Sigmoid colon (tissue), 7 donors: ENCODE measurements around the gene BTBD19. TPM values are rescaled to one million over a fixed set of nuclear protein-coding genes. Genes with fewer than 3 reads are reported as not detected.

Experiments used
- DNase-seq: peaks from one replicate; pipeline ENCODE4 v3.0.0-alpha.2; 2019
- H3K27ac ChIP-seq, 4 donors: fragments of 200-600 bp; sonication (generic); one replicate each; pipeline ENCODE4 v1.5.1; 2016 to 2019; ENCODE audit warnings: mild to moderate bottlenecking in 1 of 4
- H3K27me3 ChIP-seq, 3 donors: fragments of 200-600 bp; sonication (generic); one replicate each; pipeline ENCODE4 v1.5.1; 2019; ENCODE audit warnings: mild to moderate bottlenecking in 1 of 3
- H3K36me3 ChIP-seq, 4 donors: fragments of 200-600 bp; sonication (generic); one replicate each; pipeline ENCODE4 v1.5.1; 2016 to 2019
- H3K4me1 ChIP-seq, 4 donors: fragments of 200-600 bp; sonication (generic); one replicate each; pipeline ENCODE4 v1.5.1; 2017 to 2019
- H3K4me3 ChIP-seq, 4 donors: fragments of 200-600 bp; sonication (generic); one replicate each; pipeline ENCODE4 v1.5.1; 2017 to 2019; ENCODE audit warnings: mild to moderate bottlenecking in 2 of 4, moderate library complexity in 1 of 4
- H3K9me3 ChIP-seq, 4 donors: fragments of 200-600 bp in 3 of 4; sonication (generic) in 3 of 4; one replicate each; pipeline versions ENCODE4 v1.5.1 to v1.6.1; 2013 to 2019
- CTCF ChIP-seq, 4 experiments: fragments of 450-650 bp in 3 of 4; fragments of 200-600 bp in 1 of 4; IDR thresholded peaks; one replicate each; pipeline ENCODE4 v1.5.1; 2016 to 2019; ENCODE audit warnings: antibody characterized with exemption in 4 of 4, mild to moderate bottlenecking in 3 of 4, moderate library complexity in 2 of 4
- EP300 ChIP-seq, 4 donors: sonication (generic); formaldehyde crosslinking; IDR thresholded peaks; one replicate each; pipeline ENCODE4 v1.6.1; 2017; ENCODE audit warnings: antibody characterized with exemption in 4 of 4
- POLR2A ChIP-seq, 2 donors: fragments of 450-650 bp; IDR thresholded peaks; one replicate each; pipeline ENCODE4 v1.6.1; 2016; ENCODE audit warnings: antibody characterized with exemption in 2 of 2, mild to moderate bottlenecking in 2 of 2, moderate library complexity in 2 of 2
- POLR2AphosphoS5 ChIP-seq, 4 donors: sonication (generic); formaldehyde crosslinking; IDR thresholded peaks; one replicate each; pipeline ENCODE4 v1.6.1; 2017; ENCODE audit warnings: antibody characterized with exemption in 4 of 4
- WGBS, 2 donors: extraction: QIAGEN DNeasy Blood & Tissue Kit; methylation state at CpG; one replicate each; pipeline ENCODE4 v1.1.7; 2013; 5-methylcytosine and 5-hydroxymethylcytosine counted together
- intact Hi-C: fragments of 100-400 bp; cut with DNase I; formaldehyde crosslinking; loops from one replicate; pipeline ENCODE4 v1.15.1; 2023
- polyA plus RNA-seq, 3 donors: library from polyadenylated mRNA; stranded (reverse); fragments of 200-250 nt; gene quantifications; one replicate each; pipeline ENCODE4 v1.2.3, GENCODE V29; 2013
- total RNA-seq, 4 donors: library from RNA; depleted of rRNA; stranded (reverse); fragments of >200 nt; gene quantifications; one replicate each; pipeline ENCODE4 v1.1.0, GENCODE V29; 2016
- donor health status: healthy with polysubstance abuse.
- donor health status: Bipolar disorder and iron deficiency.
- donor health status: healthy.

The BTBD19 gene
- total and polyA plus RNA-seq, 7 donors, result 0.60 to 9.4 (median 2.8) TPM; not detected in 1

GRCh38 chr1:44801491-44802305 lies 6.6 kb upstream of the BTBD19 start:
- Histone ChIP-seq H3K27ac (peak overlapping the region; percentile 25 to 95 (median 74)), H3K4me1 (peaks cover 5 to 51% (median 27%) of the 10 kb centered on the region in 4 donors), H3K27me3 (no peaks in the 10 kb centered on the region), H3K4me3 (peak overlapping the region; percentile 15 to 87 (median 74)), H3K36me3 (peaks cover 0 to 40% (median 10%) of the 10 kb centered on the region in 4 donors), H3K9me3 (no peaks in the 10 kb centered on the region)
- intact Hi-C loops, result loop anchor here (2.0 to 10.0 kb wide), 2 partner anchors 17 to 693 kb away; partner anchors contain the start of gene TESK2
- no peak for TF ChIP-seq EP300 (IDR thresholded peaks at IDR 0.05)
- TF ChIP-seq CTCF (IDR thresholded peaks at IDR 0.05), result no peak
- TF ChIP-seq POLR2A (IDR thresholded peaks at IDR 0.05), result no peak
- no peak for TF ChIP-seq POLR2AphosphoS5 (IDR thresholded peaks at IDR 0.05)
- DNase-seq, result peak; percentile 70
- WGBS, 2 donors, result 67 to 83% methylated on average over 13 of the region's 13 CpGs

GRCh38 chr1:44802306-44803061 lies 5.8 kb upstream of the BTBD19 start:
- intact Hi-C loops, result loop anchor here (10.0 kb wide), 1 partner anchor 692 kb away; the partner anchor contains the start of gene TESK2
- peaks cover 5 to 59% (median 35%) of the 10 kb centered on the region in 4 donors for H3K4me1 ChIP-seq
- H3K27me3 ChIP-seq, result no peaks in the 10 kb centered on the region
- peaks cover 0 to 40% (median 10%) of the 10 kb centered on the region in 4 donors for H3K36me3 ChIP-seq
- 88 to 89% methylated on average over 13 of the region's 13 CpGs for WGBS, 2 donors
- TF ChIP-seq POLR2A (IDR thresholded peaks at IDR 0.05) (no peak), CTCF (IDR thresholded peaks at IDR 0.05) (no peak), POLR2AphosphoS5 (IDR thresholded peaks at IDR 0.05) (no peak), EP300 (IDR thresholded peaks at IDR 0.05) (no peak)
- peak overlapping the region in 2 of 4 donors; percentile 83 to 87 for H3K4me3 ChIP-seq
- peak overlapping the region; percentile 25 to 95 (median 74) for H3K27ac ChIP-seq
- no peak for DNase-seq
- H3K9me3 ChIP-seq, result no peaks in the 10 kb centered on the region

- intact Hi-C loops, result loop anchor here (10.0 kb wide), 1 partner anchor 692 kb away; the partner anchor contains the start of gene TESK2
- TF ChIP-seq POLR2A (IDR thresholded peaks at IDR 0.05), result no peak
- no peak for TF ChIP-seq POLR2AphosphoS5 (IDR thresholded peaks at IDR 0.05)
- TF ChIP-seq EP300 (IDR thresholded peaks at IDR 0.05), result no peak
- TF ChIP-seq CTCF (IDR thresholded peaks at IDR 0.05), result no peak
- Histone ChIP-seq H3K4me3 (no peak overlapping the region), H3K4me1 (peaks cover 5 to 64% (median 40%) of the 10 kb centered on the region in 4 donors), H3K27me3 (no peaks in the 10 kb centered on the region), H3K9me3 (no peaks in the 10 kb centered on the region), H3K36me3 (peaks cover 0 to 40% (median 10%) of the 10 kb centered on the region in 4 donors), H3K27ac (peak overlapping the region in 2 of 4 donors; percentile 93 to 95)
- WGBS, 2 donors, result 94 to 96% methylated on average over 9 of the region's 9 CpGs
- DNase-seq, result no peak
Observed at GRCh38 chr1:44803062-44803311, 5.3 kb upstream of the BTBD19 start.

- peak; percentile 57 for DNase-seq
- Histone ChIP-seq H3K9me3 (no peaks in the 10 kb centered on the region), H3K27ac (peak overlapping the region; percentile 7 to 95 (median 50)), H3K4me1 (peaks cover 3 to 70% (median 45%) of the 10 kb centered on the region in 4 donors), H3K4me3 (no peak overlapping the region), H3K36me3 (peaks cover 0 to 40% (median 10%) of the 10 kb centered on the region in 4 donors), H3K27me3 (no peaks in the 10 kb centered on the region)
- 90 to 91% methylated on average over 13 of the region's 13 CpGs for WGBS, 2 donors
- TF ChIP-seq POLR2AphosphoS5 (IDR thresholded peaks at IDR 0.05) (no peak), EP300 (IDR thresholded peaks at IDR 0.05) (no peak), CTCF (IDR thresholded peaks at IDR 0.05) (no peak), POLR2A (IDR thresholded peaks at IDR 0.05) (no peak)
- intact Hi-C loops, result loop anchor here (10.0 kb wide), 1 partner anchor 691 kb away; the partner anchor contains the start of gene TESK2
Observed at GRCh38 chr1:44803312-44804095, 4.8 kb upstream of the BTBD19 start.
